ENCODE results near the gene MIPOL1. TPM values are rescaled to one million over a fixed set of nuclear protein-coding genes. Genes with fewer than 3 reads are reported as not detected.
A peak's percentile ranks its signal among the peaks of the same experiment; 100 is the strongest.

Gene MIPOL1
- total RNA-seq, 1 donor from 2014 or later, result 12.1 TPM

DNA sequence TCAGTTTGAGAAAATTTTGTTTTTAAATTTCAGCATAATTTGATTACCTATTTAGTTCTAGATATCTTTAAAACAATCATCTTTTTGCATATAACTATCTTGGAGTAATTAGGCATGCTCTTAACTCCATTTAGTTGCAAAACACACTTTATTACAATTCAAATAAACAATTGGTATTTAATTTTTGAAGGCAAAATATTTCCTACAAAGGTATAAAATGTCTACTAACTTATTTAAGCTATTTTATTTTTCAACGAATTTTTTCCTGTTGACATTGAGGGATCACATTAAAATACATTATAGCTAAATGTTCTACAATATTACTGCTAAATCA lies 389.0 kb downstream of the MIPOL1 start:
- DNase-seq (ENCODE audit: low spot score), result no peak
- H3K9me3 Mint-ChIP-seq (ENCODE audit: unreplicated experiment), result no peaks in the 10 kb centered on the region
- no peak overlapping the region for H3K4me3 Mint-ChIP-seq (ENCODE audit: unreplicated experiment)
- TF ChIP-seq, protein P1, sequence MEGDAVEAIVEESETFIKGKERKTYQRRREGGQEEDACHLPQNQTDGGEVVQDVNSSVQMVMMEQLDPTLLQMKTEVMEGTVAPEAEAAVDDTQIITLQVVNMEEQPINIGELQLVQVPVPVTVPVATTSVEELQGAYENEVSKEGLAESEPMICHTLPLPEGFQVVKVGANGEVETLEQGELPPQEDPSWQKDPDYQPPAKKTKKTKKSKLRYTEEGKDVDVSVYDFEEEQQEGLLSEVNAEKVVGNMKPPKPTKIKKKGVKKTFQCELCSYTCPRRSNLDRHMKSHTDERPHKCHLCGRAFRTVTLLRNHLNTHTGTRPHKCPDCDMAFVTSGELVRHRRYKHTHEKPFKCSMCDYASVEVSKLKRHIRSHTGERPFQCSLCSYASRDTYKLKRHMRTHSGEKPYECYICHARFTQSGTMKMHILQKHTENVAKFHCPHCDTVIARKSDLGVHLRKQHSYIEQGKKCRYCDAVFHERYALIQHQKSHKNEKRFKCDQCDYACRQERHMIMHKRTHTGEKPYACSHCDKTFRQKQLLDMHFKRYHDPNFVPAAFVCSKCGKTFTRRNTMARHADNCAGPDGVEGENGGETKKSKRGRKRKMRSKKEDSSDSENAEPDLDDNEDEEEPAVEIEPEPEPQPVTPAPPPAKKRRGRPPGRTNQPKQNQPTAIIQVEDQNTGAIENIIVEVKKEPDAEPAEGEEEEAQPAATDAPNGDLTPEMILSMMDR (IDR thresholded peaks at IDR 0.05; ENCODE audit: unreplicated experiment), result no peak
- H3K4me1 Mint-ChIP-seq (ENCODE audit: unreplicated experiment), result peaks cover 21% of the 10 kb centered on the region
- H3K36me3 Mint-ChIP-seq (ENCODE audit: low read depth, unreplicated experiment), result peaks cover 5% of the 10 kb centered on the region
- peaks cover 19% of the 10 kb centered on the region for H3K27me3 Mint-ChIP-seq (ENCODE audit: unreplicated experiment)
- H3K27ac Mint-ChIP-seq (ENCODE audit: unreplicated experiment), result no peak overlapping the region

DNA sequence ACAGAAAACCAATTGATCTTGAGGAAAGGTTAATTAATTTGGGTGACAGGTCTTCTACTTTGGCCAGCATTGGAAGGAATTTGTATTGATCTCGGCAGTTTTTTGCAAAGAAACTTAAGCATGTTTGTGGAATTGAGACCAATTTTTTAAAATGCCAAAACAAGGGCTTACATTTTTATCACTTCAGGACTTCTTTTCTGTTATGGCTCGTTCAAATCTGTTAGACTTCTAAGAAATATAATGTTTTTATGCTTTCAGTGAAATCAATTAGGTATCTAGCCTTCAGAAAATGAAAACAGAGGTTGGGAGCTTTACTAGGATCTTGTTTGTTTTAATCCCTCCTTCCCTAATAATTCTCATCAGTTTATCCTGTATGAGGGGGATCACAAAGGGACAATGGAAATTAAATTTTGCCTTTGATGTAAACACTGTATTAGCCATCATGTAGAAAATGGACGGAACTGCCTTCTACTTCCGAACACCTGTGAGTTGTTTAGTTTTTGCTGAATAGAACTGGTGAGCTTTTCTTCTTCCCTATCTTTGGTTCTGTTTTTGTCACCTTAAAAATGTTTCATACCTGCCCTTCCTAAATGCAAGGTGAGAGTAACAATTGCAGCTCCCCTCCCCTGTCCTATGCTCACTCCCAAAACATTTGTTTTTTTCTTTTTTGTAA lies 389.5 kb downstream of the MIPOL1 start:
- no peak overlapping the region for H3K4me3 Mint-ChIP-seq (ENCODE audit: unreplicated experiment)
- peaks cover 19% of the 10 kb centered on the region for H3K27me3 Mint-ChIP-seq (ENCODE audit: unreplicated experiment)
- H3K4me1 Mint-ChIP-seq (ENCODE audit: unreplicated experiment), result peaks cover 21% of the 10 kb centered on the region

DNA sequence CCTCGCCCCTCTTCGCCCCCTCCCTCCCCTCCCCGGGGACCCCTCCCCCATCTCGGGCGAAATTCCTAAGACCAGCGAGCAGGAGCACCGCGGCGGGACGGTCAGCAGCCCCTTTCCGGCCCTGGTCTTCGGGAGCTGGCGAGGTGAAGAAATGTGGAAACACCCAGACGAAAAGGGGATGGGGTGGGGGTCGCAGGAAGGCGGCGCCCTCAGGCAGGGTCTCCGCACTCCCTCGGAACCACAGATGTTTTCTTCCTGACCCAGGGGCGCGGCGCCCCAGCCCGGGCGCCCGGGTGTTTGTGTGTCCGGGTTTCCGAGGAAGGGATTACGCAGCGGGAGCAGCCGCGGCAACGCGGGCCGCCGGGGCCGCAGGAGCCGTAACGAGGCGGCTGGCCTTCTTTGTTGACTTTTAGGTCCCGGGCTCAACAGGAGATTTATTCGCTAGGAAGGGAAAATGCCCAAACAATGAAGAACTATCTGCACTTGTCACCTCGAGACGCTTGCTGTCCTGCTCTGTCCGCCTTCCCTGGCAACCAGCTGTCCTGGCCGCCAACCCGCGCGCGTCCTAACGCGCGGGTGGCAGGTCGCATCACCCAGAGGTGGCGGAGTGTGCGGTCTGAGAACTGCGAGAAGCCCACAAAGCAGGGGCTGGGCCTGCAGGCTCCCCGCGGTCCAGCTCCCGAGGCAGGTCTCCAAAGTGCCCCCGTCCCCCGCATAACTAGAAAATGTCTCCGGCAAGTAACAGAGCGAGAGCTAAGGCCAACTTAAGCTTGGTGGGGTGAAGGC lies 390.3 kb downstream of the MIPOL1 start:
- Mint-ChIP-seq H3K9me3 (ENCODE audit: unreplicated experiment) (no peaks in the 10 kb centered on the region), H3K27me3 (ENCODE audit: unreplicated experiment) (peaks cover 25% of the 10 kb centered on the region), H3K4me3 (ENCODE audit: unreplicated experiment) (peak overlapping the region; percentile 85), H3K36me3 (ENCODE audit: low read depth, unreplicated experiment) (peaks cover 5% of the 10 kb centered on the region), H3K27ac (ENCODE audit: unreplicated experiment) (no peak overlapping the region), H3K4me1 (ENCODE audit: unreplicated experiment) (peaks cover 20% of the 10 kb centered on the region)
- DNase-seq (ENCODE audit: low spot score), result peak; percentile 61
- TF ChIP-seq, protein P1 (IDR thresholded peaks at IDR 0.05; ENCODE audit: unreplicated experiment), result no peak

More for the DNA sequence above, 389.5 kb downstream of the MIPOL1 start:
- peaks cover 5% of the 10 kb centered on the region for H3K36me3 Mint-ChIP-seq (ENCODE audit: low read depth, unreplicated experiment)
- no peaks in the 10 kb centered on the region for H3K9me3 Mint-ChIP-seq (ENCODE audit: unreplicated experiment)
- H3K27ac Mint-ChIP-seq (ENCODE audit: unreplicated experiment), result no peak overlapping the region
- DNase-seq (ENCODE audit: low spot score), result no peak
- TF ChIP-seq, protein P1 (IDR thresholded peaks at IDR 0.05; ENCODE audit: unreplicated experiment), result no peak

DNA sequence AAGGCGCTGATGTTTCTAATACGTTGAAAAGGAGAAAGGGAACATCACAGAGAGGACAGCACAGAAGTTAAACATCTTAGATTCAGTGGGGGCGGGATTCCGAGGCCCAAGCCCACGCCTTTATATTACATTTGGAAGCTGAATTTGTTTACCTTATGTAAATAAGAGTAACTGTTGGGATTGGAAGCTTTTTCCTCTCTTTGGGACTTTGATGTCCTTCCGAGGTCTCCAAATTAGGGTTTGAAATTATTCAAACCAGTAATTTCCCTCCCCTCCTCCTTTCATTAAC lies 390.9 kb downstream of the MIPOL1 start:
- H3K4me1 Mint-ChIP-seq (ENCODE audit: unreplicated experiment), result peaks cover 18% of the 10 kb centered on the region
- H3K27ac Mint-ChIP-seq (ENCODE audit: unreplicated experiment), result no peak overlapping the region
- H3K4me3 Mint-ChIP-seq (ENCODE audit: unreplicated experiment), result peak overlapping the region; percentile 85
- TF ChIP-seq, protein P1 (IDR thresholded peaks at IDR 0.05; ENCODE audit: unreplicated experiment), result no peak
- peaks cover 5% of the 10 kb centered on the region for H3K36me3 Mint-ChIP-seq (ENCODE audit: low read depth, unreplicated experiment)
- no peak for DNase-seq (ENCODE audit: low spot score)
- H3K9me3 Mint-ChIP-seq (ENCODE audit: unreplicated experiment), result no peaks in the 10 kb centered on the region
- peaks cover 27% of the 10 kb centered on the region for H3K27me3 Mint-ChIP-seq (ENCODE audit: unreplicated experiment)
